Breast epithelium (tissue), 3 donors: ENCODE results near the gene CBFA2T2.

ENCODE experiments used
- CTCF ChIP-seq, 3 donors: fragments of 450-650 bp; IDR thresholded peaks; one replicate each; pipeline ENCODE4 v1.5.1; 2016 to 2017; ENCODE audit warnings: antibody characterized with exemption in 3 of 3, mild to moderate bottlenecking in 3 of 3, moderate library complexity in 3 of 3
- POLR2AphosphoS5 ChIP-seq, 3 donors: sonication (generic); formaldehyde crosslinking; IDR thresholded peaks; one replicate each; pipeline ENCODE4 v1.6.1; 2017; ENCODE audit warnings: antibody characterized with exemption in 3 of 3

- no peak for TF ChIP-seq CTCF (IDR thresholded peaks at IDR 0.05)
- no peak for TF ChIP-seq POLR2AphosphoS5 (IDR thresholded peaks at IDR 0.05)
Observed at GRCh38 chr20:33635341-33635740, 145.4 kb downstream of the CBFA2T2 start.
